ENCODE measurements around the gene HSPG2.
"Not testable (repeated sequence)": the region's sequence is repeated elsewhere in the genome, so short reads cannot be mapped to it uniquely, and the experiment has no call there.

Gene HSPG2

GRCh38 chr1:21840981-21841380 lies 96.1 kb downstream of the HSPG2 start:
- no peak for DNase-seq

GRCh38 chr1:21839337-21840037 lies 97.6 kb downstream of the HSPG2 start:
- no peak for DNase-seq

GRCh38 chr1:21838359-21839157 lies 98.6 kb downstream of the HSPG2 start:
- DNase-seq = no peak

GRCh38 chr1:21837476-21837875 lies 99.6 kb downstream of the HSPG2 start:
- DNase-seq = no peak

- DNase-seq = no peak
Observed at GRCh38 chr1:21836729-21837128, 100.4 kb downstream of the HSPG2 start.

GRCh38 chr1:21836010-21836409 lies 101.1 kb downstream of the HSPG2 start:
- DNase-seq = no peak

- DNase-seq = no peak
Observed at GRCh38 chr1:21834666-21835065, 102.4 kb downstream of the HSPG2 start.

GRCh38 chr1:21834094-21834493 lies 103.0 kb downstream of the HSPG2 start:
- no peak for DNase-seq

GRCh38 chr1:21833392-21833976 lies 103.6 kb downstream of the HSPG2 start:
- no peak for DNase-seq

- DNase-seq = no peak
Observed at GRCh38 chr1:21831454-21831970, 105.6 kb downstream of the HSPG2 start.

GRCh38 chr1:21830792-21831453 lies 106.2 kb downstream of the HSPG2 start:
- no peak for DNase-seq

GRCh38 chr1:21829294-21829693 lies 107.8 kb downstream of the HSPG2 start:
- no peak for DNase-seq

- no peak for DNase-seq
Observed at GRCh38 chr1:21828506-21829210, 108.5 kb downstream of the HSPG2 start.

GRCh38 chr1:21828075-21828474 lies 109.0 kb downstream of the HSPG2 start:
- DNase-seq = no peak

GRCh38 chr1:21827141-21827679 lies 109.9 kb downstream of the HSPG2 start:
- DNase-seq = no peak

GRCh38 chr1:21826694-21827093 lies 110.4 kb downstream of the HSPG2 start:
- not testable (repeated sequence) for DNase-seq

GRCh38 chr1:21825393-21825792 lies 111.7 kb downstream of the HSPG2 start:
- no peak for DNase-seq

GRCh38 chr1:21824926-21825325 lies 112.2 kb downstream of the HSPG2 start:
- no peak for DNase-seq

GRCh38 chr1:21823980-21824702 lies 113.0 kb downstream of the HSPG2 start:
- no peak for DNase-seq

GRCh38 chr1:21823206-21823979 lies 113.7 kb downstream of the HSPG2 start:
- peak in 1 of 2 donors; percentile 24 for DNase-seq

- DNase-seq = no peak
Observed at GRCh38 chr1:21822349-21822748, 114.8 kb downstream of the HSPG2 start.
